GM23248 (cell line): ENCODE data around the gene ADAM12.

Source experiments
- EZH2 ChIP-seq: fragments of 200-600 bp; sonication (generic); IDR thresholded peaks from 2 replicates; pipeline ENCODE4 v1.6.1; 2018; ENCODE audit warnings: antibody characterized with exemption, mild to moderate bottlenecking; ENCODE audit not compliant: insufficient read depth, poor library complexity, severe bottlenecking
- EZH2phosphoT487 ChIP-seq: fragments of 200-600 bp; sonication (generic); IDR thresholded peaks from 2 replicates; pipeline ENCODE4 v1.6.1; 2018; ENCODE audit warnings: antibody characterized with exemption, moderate library complexity, mild to moderate bottlenecking, low read depth; ENCODE audit not compliant: insufficient read depth

- TF ChIP-seq EZH2 = no peak
- TF ChIP-seq EZH2phosphoT487 = no peak
Observed at GRCh38 chr10:126430512-126430911, 42.2 kb upstream of the ADAM12 start.
